Glutamatergic neuron (in vitro differentiated cells): ENCODE results near the gene SEL1L2. TPM values are rescaled to one million over a fixed set of nuclear protein-coding genes. Genes with fewer than 3 reads are reported as not detected.

Experiments
- DNase-seq: peaks from one replicate; pipeline ENCODE4 v3.0.0; 2022
- H3K27ac Mint-ChIP-seq: one replicate; pipeline ENCODE4 v1.8.0; 2020; ENCODE audit warnings: mild to moderate bottlenecking, mixed read lengths, inconsistent platforms; ENCODE audit not compliant: unreplicated experiment
- H3K27me3 Mint-ChIP-seq: one replicate; pipeline ENCODE4 v1.8.0; 2020; ENCODE audit warnings: mild to moderate bottlenecking, moderate library complexity, mixed read lengths, inconsistent platforms; ENCODE audit not compliant: unreplicated experiment
- H3K36me3 Mint-ChIP-seq: one replicate; pipeline ENCODE4 v1.8.0; 2020; ENCODE audit warnings: mild to moderate bottlenecking, mixed read lengths, inconsistent platforms; ENCODE audit not compliant: unreplicated experiment
- H3K4me1 Mint-ChIP-seq: one replicate; pipeline ENCODE4 v1.8.0; 2020; ENCODE audit warnings: mild to moderate bottlenecking, low read depth, mixed read lengths, inconsistent platforms; ENCODE audit not compliant: unreplicated experiment
- H3K4me3 Mint-ChIP-seq: one replicate; pipeline ENCODE4 v1.8.0; 2020; ENCODE audit warnings: mild to moderate bottlenecking, mixed read lengths, inconsistent platforms; ENCODE audit not compliant: unreplicated experiment
- H3K9me3 Mint-ChIP-seq: one replicate; pipeline ENCODE4 v1.8.0; 2020; ENCODE audit warnings: mild to moderate bottlenecking, moderate library complexity, mixed read lengths, inconsistent platforms; ENCODE audit not compliant: unreplicated experiment
- CTCF ChIP-seq: fragments of 200-600 bp; sonication (generic); IDR thresholded peaks from one replicate; pipeline ENCODE4 v1.5.0; 2021; ENCODE audit not compliant: partially characterized antibody, unreplicated experiment
- total RNA-seq: library from RNA; stranded (reverse); fragmentation: NEBNext Ultra II Directional; extraction: Animal tissue kit (Norgen Biotek cat#: 25700); gene quantifications from one replicate; pipeline ENCODE4 v1.2.1, GENCODE V29; 2021; ENCODE audit not compliant: unreplicated experiment

The SEL1L2 gene
- total RNA-seq, 1 donor from 2014 or later = not detected

GRCh38 chr20:13922241-13922640 lies 68.2 kb downstream of the SEL1L2 start:
- Mint-ChIP-seq H3K36me3 (no peaks in the 10 kb centered on the region), H3K27me3 (no peaks in the 10 kb centered on the region), H3K9me3 (no peaks in the 10 kb centered on the region), H3K27ac (no peak overlapping the region), H3K4me3 (no peak overlapping the region), H3K4me1 (no peaks in the 10 kb centered on the region)
- no peak for DNase-seq
- no peak for TF ChIP-seq CTCF

DNA sequence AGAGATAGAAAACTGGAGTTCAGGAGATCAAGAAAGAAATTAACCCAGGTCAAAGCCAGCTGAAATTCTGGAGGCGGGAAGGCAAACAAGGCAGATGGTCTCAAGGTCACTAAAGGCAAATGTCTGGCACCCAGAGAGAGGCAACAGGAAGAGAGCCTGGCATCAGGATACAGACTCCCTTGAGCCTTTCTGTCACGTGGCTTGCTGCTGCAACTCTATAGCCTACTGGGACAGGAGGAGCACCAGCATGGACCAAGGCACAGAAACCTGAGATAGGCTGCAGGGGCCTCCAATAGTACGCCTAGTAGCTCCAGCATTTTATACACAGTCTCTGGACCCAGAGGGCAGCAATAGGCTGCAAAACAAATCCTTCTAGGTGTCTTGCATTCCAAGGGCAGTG lies 75.1 kb downstream of the SEL1L2 start:
- DNase-seq = no peak
- H3K36me3 Mint-ChIP-seq = no peaks in the 10 kb centered on the region
- no peak overlapping the region for H3K27ac Mint-ChIP-seq
- no peaks in the 10 kb centered on the region for H3K4me1 Mint-ChIP-seq
- H3K4me3 Mint-ChIP-seq = no peak overlapping the region
- H3K9me3 Mint-ChIP-seq = no peaks in the 10 kb centered on the region
- TF ChIP-seq CTCF = no peak
- H3K27me3 Mint-ChIP-seq = no peaks in the 10 kb centered on the region

DNA sequence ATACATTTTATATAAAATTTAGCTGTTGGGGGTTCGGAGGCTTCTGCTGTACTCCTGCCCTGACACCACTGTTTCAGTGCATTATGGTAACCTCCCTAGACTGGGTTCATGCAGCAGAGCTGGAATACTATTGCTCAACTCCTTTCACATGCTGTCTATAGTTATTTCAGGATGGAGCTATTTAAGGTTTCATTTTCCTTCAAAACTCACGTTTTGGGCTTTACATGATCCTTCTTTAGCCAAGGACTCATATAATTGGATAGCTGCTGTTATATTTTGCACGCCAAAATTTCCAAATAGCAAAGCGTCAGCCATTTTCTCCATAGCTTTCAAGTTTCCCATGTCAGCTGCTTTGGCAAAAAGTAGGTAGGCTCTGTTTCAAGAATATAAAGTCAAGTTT lies 76.8 kb downstream of the SEL1L2 start:
- TF ChIP-seq CTCF = no peak
- H3K4me1 Mint-ChIP-seq = no peaks in the 10 kb centered on the region
- no peak overlapping the region for H3K4me3 Mint-ChIP-seq
- H3K27me3 Mint-ChIP-seq = no peaks in the 10 kb centered on the region
- DNase-seq = no peak
- H3K9me3 Mint-ChIP-seq = no peaks in the 10 kb centered on the region
- no peaks in the 10 kb centered on the region for H3K36me3 Mint-ChIP-seq
- H3K27ac Mint-ChIP-seq = no peak overlapping the region

DNA sequence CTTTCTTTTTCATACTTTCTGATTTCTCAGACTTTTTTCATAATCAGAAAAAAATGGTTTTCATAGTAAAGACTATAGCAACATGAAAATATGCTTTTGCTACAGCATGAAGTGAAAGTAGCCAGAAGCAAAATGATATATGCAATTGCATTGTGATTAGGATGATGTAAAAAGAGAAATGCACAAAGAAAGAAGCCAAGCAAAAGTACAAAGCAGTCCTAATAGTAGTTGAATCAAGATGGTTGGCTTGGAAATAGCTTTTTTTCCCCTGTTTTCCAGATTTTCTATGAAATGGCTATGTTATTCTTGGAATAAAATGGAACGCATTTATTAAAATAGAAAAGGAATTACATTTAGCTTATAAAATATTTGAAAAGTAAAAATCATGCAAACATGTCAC lies 77.3 kb downstream of the SEL1L2 start:
- no peaks in the 10 kb centered on the region for H3K27me3 Mint-ChIP-seq
- TF ChIP-seq CTCF = no peak
- no peaks in the 10 kb centered on the region for H3K4me1 Mint-ChIP-seq
- DNase-seq = no peak
- H3K36me3 Mint-ChIP-seq = no peaks in the 10 kb centered on the region
- no peak overlapping the region for H3K4me3 Mint-ChIP-seq
- H3K9me3 Mint-ChIP-seq = no peaks in the 10 kb centered on the region
- no peak overlapping the region for H3K27ac Mint-ChIP-seq

DNA sequence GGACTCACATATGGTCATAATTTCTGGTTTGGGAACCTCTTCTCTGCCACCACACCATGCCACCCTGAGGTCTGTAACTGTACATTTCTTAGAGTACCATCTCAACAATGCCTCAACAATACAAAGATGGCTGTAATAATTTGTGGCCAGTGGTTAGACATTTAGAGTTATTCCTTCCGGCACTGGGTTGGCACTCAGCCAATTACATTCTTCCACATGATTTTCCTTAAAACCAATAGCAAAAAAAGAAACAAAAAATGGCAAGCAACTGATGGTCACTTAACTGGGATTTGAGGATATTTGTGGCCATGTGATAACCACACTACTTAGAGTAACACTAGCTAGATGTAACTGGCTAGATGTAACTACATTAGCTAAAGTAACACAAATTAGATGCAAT lies 79.9 kb downstream of the SEL1L2 start:
- no peaks in the 10 kb centered on the region for H3K4me1 Mint-ChIP-seq
- no peaks in the 10 kb centered on the region for H3K27me3 Mint-ChIP-seq
- no peak for TF ChIP-seq CTCF
- H3K9me3 Mint-ChIP-seq = no peaks in the 10 kb centered on the region
- no peak for DNase-seq
- no peak overlapping the region for H3K4me3 Mint-ChIP-seq
- no peak overlapping the region for H3K27ac Mint-ChIP-seq
- no peaks in the 10 kb centered on the region for H3K36me3 Mint-ChIP-seq
